ENCODE measurements around the gene WWOX. TPM values are rescaled to one million over a fixed set of nuclear protein-coding genes. Genes with fewer than 3 reads are reported as not detected.

WWOX gene
- total and polyA plus RNA-seq, 2 of the 4 experiments (the other 2 are of a cell fraction) = 2.7 to 5.4 TPM

DNA sequence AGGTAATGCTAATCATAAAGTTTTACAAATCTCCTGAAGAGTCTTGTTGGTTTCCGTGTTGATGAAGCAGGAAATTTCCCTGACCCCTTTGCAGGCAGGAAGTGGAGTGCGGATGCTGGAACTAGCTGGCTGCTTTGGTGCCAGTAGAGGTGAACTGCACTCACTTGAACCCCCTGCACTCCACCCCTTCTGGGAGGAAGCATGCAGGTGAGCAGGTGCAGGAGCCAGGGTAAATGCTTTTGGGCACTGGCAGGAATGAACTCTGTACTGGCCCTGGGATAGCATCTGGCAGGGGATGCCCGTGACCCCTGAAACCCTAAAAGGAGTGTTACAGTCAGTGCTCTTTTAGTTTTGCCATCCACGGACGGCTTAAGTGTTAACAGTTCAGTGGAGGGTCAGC is 430.4 kb downstream of the WWOX start:
- dilution Hi-C loops (cut with HindIII; ENCODE audit: low sequenced_read_pairs, unreplicated experiment) = no loop called here

More for the DNA sequence above, 430.4 kb downstream of the WWOX start:
- Histone ChIP-seq H4K91ac (ENCODE audit: insufficient read depth, low read depth, low read length) (no peak overlapping the region), H3K79me1 (ENCODE audit: low read depth in 1 of 2, low read length in 2 of 2) (no peaks in the 10 kb centered on the region), H3K4me1 (ENCODE audit: control insufficient read depth, insufficient read depth, low read length) (no peaks in the 10 kb centered on the region), H3K14ac (replicated peaks; ENCODE audit: low read depth, low read length) (no peak overlapping the region), H3K23ac (ENCODE audit: low read depth, low read length) (no peak overlapping the region), H2BK15ac (ENCODE audit: low read depth, low read length) (no peak overlapping the region), H2AFZ (replicated peaks; ENCODE audit: low read length, poor library complexity) (no peak overlapping the region), H2BK20ac (ENCODE audit: low read depth, low read length) (no peak overlapping the region), H3K9ac (ENCODE audit: low read depth, low read length) (no peak overlapping the region), H3K56ac (ENCODE audit: extremely low read depth, insufficient read depth, low read length) (no peak overlapping the region), H4K5ac (ENCODE audit: low read depth, low read length) (no peak overlapping the region), H3K4ac (ENCODE audit: low read depth, low read length) (no peak overlapping the region), H4K20me1 (ENCODE audit: insufficient read depth, low read length) (no peaks in the 10 kb centered on the region), H3K4me2 (ENCODE audit: low read depth, low read length) (no peak overlapping the region), H2AK9ac (replicated peaks; ENCODE audit: low read depth, low read length, poor library complexity) (no peak overlapping the region), H3K9me1 (ENCODE audit: insufficient read depth, low read length) (no peaks in the 10 kb centered on the region), H3K18ac (ENCODE audit: low read depth, low read length) (no peak overlapping the region), H3K27me3 (ENCODE audit: control insufficient read depth, insufficient read depth, low read length) (no peaks in the 10 kb centered on the region), H2BK120ac (ENCODE audit: low read depth, low read length) (no peak overlapping the region), H3K36me3 (ENCODE audit: control insufficient read depth, insufficient read depth, low read length) (no peaks in the 10 kb centered on the region), H4K8ac (ENCODE audit: low read depth in 2 of 2, low read length in 2 of 2) (no peak overlapping the region), H2AK5ac (ENCODE audit: low read depth, low read length) (no peak overlapping the region), H3K27ac (ENCODE audit: insufficient read depth, low read length) (no peak overlapping the region), H3K4me3 (ENCODE audit: insufficient read depth, low read depth, low read length) (no peak overlapping the region), H2BK5ac (ENCODE audit: low read depth, low read length, poor library complexity, severe bottlenecking) (no peak overlapping the region), H3K9me3 (ENCODE audit: control insufficient read depth, insufficient read depth, low read length) (peaks cover 15% of the 10 kb centered on the region)
- in situ Hi-C loops (cut with MboI; ENCODE audit: low sequenced_read_pairs) = no loop called here
- no peak for DNase-seq
- ChIA-PET POLR2A (ENCODE audit: unreplicated experiment) (no interaction called here), CTCF (no interaction called here)
- intact Hi-C loops (cut with micrococcal nuclease) = no loop called here
- BruUV-seq (replicated peaks) = no TSS peak
- ATAC-seq (ENCODE audit: low read depth) = no peak
- 50% methylated on average over 2 of the region's 5 CpGs; no CpG with 5 or more reads in 1 of the 2 experiments for WGBS, 2 experiments (ENCODE audit: extremely low coverage in 2 of 2, insufficient read length in 1 of 2)
- TF ChIP-seq CHD1 (IDR thresholded peaks at IDR 0.05; ENCODE audit: low read depth, low read length) (no peak), SMC3 (IDR thresholded peaks at IDR 0.05; ENCODE audit: low read depth, low read length) (no peak), RAD21 (IDR thresholded peaks at IDR 0.05; ENCODE audit: low read length) (no peak), POLR2A (IDR thresholded peaks at IDR 0.05; ENCODE audit: low read depth, low read length) (no peak), RCOR1 (IDR thresholded peaks at IDR 0.05; ENCODE audit: insufficient replicate concordance, low read length) (no peak), FOS (IDR thresholded peaks at IDR 0.05; ENCODE audit: low read depth, low read length) (no peak), CEBPB (IDR thresholded peaks at IDR 0.05; ENCODE audit: low read depth, low read length) (no peak), BHLHE40 (IDR thresholded peaks at IDR 0.05; ENCODE audit: low read depth, low read length) (no peak), MXI1 (IDR thresholded peaks at IDR 0.05; ENCODE audit: borderline replicate concordance, low read depth, low read length) (no peak), MAZ (IDR thresholded peaks at IDR 0.05; ENCODE audit: borderline replicate concordance, low read depth, low read length) (no peak), MAFK (IDR thresholded peaks at IDR 0.05; ENCODE audit: low read depth, low read length) (no peak)
- TF ChIP-seq, protein P1, sequence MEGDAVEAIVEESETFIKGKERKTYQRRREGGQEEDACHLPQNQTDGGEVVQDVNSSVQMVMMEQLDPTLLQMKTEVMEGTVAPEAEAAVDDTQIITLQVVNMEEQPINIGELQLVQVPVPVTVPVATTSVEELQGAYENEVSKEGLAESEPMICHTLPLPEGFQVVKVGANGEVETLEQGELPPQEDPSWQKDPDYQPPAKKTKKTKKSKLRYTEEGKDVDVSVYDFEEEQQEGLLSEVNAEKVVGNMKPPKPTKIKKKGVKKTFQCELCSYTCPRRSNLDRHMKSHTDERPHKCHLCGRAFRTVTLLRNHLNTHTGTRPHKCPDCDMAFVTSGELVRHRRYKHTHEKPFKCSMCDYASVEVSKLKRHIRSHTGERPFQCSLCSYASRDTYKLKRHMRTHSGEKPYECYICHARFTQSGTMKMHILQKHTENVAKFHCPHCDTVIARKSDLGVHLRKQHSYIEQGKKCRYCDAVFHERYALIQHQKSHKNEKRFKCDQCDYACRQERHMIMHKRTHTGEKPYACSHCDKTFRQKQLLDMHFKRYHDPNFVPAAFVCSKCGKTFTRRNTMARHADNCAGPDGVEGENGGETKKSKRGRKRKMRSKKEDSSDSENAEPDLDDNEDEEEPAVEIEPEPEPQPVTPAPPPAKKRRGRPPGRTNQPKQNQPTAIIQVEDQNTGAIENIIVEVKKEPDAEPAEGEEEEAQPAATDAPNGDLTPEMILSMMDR (conservative IDR thresholded peaks at IDR 0.05; ENCODE audit: low read depth, low read length) = no peak
- TF ChIP-seq, protein P2, sequence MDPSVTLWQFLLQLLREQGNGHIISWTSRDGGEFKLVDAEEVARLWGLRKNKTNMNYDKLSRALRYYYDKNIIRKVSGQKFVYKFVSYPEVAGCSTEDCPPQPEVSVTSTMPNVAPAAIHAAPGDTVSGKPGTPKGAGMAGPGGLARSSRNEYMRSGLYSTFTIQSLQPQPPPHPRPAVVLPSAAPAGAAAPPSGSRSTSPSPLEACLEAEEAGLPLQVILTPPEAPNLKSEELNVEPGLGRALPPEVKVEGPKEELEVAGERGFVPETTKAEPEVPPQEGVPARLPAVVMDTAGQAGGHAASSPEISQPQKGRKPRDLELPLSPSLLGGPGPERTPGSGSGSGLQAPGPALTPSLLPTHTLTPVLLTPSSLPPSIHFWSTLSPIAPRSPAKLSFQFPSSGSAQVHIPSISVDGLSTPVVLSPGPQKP (IDR thresholded peaks at IDR 0.05; ENCODE audit: borderline replicate concordance, low read depth, low read length) = no peak
